GM19193 (cell line): ENCODE measurements around the gene ASF1A.

Experiments
- POLR2A ChIP-seq: IDR thresholded peaks from 4 replicates; pipeline ENCODE4 v1.6.1; 2011; ENCODE audit not compliant: insufficient read depth, insufficient read length; ENCODE audit errors: extremely low read depth

ASF1A gene

DNA sequence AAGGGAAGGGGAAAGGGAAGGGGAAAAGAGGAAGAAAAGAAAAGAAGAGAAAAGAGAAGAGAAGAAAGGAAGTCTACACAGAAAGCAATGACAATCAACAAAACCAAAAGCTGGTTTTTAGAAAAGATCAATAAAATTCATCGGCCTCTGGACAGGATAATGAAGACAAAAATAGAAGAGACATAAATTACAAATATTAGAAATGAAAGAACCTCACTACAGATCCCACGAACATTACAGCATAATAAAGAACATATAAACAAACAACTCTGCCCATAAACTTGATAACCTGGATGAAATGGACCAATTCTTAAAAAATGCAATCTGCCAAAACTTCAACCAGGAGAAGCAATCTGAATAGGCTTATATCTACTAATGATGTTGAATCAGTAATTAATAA lies 20.7 kb upstream of the ASF1A start:
- TF ChIP-seq POLR2A = no peak

DNA sequence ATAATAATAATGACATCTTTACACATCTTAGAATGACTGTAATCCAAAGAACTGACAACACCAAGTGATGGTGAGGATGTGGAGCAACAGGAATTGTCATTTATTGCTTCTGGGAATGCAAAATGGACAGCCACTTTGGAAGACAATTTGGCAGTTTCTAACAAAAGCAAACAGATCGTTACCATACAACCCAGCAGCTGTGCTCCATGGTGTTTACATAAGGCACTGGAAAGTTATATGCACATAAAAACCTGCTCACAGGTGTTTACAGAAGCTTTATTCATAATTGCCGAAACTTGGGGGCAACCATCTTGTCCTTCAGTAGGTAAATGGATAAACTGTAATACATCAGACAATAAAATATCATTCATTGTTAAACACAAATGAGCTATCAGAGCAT lies 18.3 kb upstream of the ASF1A start:
- no peak for TF ChIP-seq POLR2A

DNA sequence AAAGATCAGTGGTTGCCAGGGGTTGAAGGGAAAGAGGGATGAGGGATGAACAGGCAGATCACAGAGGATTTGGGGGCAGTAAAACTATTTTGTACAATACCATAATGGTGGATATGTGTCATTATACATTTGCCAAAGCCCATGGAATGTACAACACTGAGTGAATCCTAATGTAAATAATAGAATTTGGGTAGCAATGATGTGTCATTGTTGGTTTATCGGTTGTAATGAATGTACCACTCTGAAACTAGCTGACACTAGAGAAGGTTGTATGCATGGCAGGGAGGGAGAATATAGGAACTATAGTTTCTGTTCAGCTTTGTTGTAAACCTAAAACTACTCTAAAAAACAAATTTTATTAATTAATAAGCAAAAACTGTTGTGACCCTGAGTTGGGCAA lies 17.8 kb upstream of the ASF1A start:
- no peak for TF ChIP-seq POLR2A

DNA sequence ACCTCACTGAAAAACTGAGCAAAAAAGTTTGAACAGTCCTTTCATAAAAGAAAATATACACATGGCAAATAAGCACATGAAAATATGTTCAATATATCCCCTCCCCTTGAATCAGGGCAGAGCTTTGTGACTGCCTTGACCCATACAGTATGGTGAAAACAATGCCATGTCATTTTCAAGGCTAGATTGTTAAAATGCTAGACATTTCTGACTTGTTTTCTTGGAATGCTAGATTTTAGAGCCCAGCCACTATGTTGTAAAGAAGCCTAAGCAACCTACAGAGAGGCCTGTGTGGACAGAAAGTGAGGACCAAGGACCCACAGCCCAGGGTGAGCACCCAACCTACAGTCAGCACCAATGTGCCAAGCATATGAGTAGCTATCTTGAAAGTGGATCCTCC lies 17.1 kb upstream of the ASF1A start:
- no peak for TF ChIP-seq POLR2A

DNA sequence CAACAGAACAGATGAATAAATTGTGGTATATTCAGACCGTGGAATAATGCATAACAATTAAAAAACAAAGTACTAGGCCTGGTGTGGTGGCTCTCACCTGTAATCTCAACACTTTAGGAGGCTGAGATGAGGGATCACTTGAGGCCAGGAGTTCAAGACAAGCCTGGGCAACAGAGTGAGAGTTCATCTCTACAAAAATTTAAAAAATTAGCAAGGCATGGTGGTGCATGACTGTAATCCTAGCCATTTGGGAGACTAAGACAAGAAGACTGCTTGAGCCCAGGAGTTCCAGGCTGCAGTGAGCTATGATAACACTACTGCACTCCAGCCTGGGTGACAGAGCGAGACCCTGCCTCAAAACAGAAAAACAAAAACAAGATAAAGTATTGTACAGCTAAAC lies 16.1 kb upstream of the ASF1A start:
- no peak for TF ChIP-seq POLR2A

DNA sequence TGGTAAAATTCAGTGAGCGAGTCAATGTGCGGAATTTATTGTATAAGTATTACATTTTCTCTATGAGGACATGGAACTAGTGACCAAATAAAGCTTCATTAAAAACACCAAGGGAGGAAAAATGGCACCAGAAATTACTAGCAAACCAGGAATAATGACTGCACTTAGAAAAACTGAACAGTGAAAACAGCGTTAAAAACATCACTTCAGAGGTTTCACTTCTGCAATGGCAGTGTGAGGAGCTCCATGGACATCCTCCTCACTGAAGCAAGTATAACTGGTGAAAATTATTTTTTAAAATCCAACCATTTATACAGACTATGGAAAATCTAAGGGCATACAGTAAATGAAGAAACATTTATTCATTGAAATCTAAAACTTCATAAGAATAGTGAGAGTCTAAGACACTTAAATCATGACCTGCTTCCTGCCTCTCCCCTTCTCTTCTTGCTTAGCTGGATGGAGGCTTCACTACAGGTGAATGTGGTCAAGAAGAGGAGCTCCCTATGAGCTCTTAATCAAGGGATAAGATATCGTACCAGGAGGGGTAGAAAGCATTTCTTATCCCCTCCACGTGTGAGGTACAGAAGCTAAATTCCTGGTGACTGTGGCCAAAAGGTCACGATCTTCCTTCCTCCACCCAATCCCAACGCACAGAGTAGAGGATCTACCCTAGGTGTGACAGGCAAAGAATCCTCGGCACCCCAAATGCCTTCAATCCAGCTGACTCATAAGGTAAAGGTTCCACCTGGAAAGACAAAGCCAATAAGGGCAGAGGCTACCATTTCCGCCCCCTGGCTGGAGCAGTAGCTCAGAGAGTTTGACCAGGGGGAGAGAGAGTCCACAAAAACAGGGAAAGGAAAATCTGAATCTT lies 12.3 kb upstream of the ASF1A start:
- TF ChIP-seq POLR2A = no peak

DNA sequence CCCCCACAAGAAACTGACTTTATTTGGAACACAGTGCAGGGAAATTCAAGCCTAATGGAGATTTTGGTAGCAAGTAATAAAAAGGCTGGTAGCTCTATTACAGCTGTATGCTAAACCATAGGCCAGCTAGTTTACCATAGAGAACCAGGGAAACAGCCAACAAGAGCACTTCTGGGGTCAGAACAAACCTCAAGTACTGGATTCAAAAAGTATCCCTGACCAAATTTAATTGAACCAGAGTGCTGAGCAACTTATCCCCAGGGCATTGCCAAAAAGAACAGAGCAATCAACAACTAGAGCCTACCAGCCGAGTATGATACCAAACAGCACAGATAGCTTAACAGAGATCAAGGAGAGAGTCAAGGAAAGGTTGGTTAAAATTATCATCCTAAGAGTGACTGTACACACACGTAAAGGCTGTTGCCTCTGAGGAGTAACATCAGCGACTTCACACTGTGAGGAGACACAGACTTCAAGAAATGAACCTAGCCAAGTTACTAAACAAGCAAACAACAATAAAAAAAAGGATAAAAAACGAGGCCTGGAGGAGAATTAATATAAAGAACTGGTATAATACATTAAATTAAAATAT lies 11.5 kb upstream of the ASF1A start:
- TF ChIP-seq POLR2A = no peak

DNA sequence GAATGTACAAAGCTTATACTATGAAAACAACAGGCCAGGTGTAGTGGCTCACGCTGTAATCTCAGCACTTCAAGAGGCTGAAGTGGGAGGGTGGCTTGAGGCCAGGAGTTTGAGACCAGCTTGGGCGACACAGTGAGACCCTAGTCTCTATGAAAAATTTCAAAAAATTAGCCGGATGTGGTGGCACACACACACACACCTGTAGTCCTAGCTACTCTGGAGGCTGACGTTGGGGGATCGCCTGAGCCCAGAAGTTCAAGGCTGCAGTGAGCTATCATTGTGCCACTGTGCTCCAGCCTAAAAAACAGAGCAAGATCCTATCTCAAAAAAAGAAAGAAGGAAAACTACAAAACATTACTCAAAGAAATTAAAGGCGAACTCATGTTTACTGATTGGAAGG lies 7.3 kb upstream of the ASF1A start:
- no peak for TF ChIP-seq POLR2A

DNA sequence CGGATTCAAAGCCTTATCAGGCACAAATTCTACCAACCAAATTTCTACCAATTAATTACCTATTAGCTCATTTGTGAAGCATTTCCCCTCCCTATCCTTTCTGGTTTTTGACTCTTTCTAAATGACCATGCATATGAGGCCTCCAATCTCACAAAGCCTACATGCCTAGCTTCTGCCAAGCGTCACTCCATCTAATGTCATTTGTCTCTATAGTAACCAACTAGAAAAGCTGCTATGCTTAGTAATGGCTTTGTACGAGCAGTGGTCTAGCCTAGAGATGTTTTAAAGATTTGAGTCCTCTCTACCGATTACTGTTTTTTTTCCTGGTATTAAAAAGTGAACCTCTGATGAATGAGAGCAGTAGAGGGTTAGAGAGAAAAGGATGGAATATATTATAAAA lies 4.8 kb upstream of the ASF1A start:
- TF ChIP-seq POLR2A = no peak

DNA sequence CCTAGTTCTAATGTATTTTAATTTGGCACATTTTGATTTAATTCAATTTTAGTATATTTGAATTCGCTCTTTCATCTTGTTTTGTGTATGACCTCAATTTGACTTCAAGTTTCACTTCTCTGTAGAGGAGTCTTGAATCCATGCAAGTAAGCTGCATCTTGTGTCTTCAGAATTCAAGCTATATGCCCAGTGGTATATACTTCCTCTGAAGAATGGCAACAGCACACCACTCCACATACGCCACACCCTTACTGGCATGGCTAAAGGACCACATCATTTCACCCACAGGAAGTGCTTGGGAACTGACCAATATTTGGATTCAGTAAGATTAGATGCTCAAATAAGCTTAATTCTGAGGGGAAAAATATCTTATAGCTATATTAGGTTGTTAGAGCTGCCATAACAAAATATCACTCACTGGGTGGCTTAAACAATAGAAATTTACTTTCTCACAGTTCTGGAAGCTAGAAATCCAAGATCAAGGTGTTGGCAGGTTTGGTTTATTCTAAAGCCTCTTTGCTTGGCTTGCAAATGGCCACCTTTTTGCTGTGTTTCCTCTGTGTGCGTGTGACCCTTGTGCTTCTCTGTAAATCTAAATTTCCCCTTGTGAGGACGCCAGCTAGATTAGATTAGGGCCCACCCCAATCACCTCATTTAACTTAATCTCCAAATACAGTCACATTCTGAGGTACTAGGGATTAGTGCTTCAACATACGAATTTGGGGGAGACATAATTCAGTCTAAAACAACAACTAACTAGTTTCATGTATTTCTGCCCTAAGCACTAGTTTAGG lies 2.8 kb upstream of the ASF1A start:
- TF ChIP-seq POLR2A = no peak

DNA sequence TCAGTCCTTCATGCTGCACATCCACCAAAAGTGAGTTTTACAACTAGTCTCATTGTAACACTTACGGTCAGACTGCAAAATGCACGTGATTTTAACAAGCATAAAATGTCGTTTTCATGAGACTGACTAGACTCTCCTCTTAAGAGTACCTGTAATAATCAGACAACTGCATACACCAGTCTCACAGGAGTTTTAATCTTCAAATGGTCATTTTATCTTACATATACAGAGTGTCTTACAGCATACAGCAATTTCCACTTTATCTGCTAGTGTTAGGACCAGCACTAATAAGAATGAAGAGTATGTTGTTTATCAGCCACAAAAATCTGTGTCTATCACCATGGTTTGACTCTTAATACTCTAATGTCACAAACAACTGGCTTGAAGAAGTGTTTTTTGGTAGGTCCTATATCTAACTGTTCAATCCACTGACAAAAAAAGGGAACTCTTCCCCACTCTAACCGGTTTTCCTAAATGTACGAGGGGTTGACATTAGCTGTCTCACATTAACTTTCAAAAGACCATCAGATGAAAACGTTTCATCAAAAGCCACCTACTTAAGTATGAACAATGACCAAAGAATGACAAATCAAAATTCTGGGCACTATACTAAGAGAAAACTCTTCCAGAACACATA lies 1.5 kb upstream of the ASF1A start:
- no peak for TF ChIP-seq POLR2A

DNA sequence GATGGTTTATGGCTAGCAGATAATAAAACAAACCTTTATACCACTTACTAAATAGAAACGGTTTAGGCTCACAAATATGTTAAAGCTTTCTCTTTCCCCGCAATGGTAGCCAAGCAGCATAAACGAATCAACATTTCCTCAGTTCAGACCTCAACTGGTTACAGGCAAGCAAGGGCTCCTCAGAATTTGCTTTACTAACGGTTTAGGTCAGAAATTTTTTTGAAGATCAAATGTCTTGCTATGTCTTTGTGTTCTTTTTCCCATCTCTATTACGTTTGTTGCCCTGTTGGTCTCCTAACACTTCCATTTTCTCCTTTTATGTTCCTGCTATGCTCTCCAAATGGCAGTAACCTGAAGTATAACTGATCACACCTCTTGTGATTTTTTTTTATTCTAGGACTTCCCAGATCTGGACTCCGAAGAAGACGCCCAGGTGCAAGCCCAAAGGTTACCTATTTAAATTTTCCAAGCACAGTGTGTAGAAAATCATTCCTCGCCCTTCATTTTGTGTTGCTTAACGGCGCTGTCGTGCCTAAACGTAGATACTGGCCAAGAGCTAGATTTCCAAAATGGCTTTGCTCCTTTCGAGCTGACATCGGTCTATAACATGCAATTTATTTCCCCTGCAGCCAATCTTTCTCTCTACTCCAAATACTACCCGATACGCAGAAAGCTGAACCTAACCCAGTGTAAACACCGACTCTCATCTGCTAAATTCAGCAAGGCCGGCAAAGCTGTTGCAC lies 717 bp upstream of the ASF1A start:
- no peak for TF ChIP-seq POLR2A

DNA sequence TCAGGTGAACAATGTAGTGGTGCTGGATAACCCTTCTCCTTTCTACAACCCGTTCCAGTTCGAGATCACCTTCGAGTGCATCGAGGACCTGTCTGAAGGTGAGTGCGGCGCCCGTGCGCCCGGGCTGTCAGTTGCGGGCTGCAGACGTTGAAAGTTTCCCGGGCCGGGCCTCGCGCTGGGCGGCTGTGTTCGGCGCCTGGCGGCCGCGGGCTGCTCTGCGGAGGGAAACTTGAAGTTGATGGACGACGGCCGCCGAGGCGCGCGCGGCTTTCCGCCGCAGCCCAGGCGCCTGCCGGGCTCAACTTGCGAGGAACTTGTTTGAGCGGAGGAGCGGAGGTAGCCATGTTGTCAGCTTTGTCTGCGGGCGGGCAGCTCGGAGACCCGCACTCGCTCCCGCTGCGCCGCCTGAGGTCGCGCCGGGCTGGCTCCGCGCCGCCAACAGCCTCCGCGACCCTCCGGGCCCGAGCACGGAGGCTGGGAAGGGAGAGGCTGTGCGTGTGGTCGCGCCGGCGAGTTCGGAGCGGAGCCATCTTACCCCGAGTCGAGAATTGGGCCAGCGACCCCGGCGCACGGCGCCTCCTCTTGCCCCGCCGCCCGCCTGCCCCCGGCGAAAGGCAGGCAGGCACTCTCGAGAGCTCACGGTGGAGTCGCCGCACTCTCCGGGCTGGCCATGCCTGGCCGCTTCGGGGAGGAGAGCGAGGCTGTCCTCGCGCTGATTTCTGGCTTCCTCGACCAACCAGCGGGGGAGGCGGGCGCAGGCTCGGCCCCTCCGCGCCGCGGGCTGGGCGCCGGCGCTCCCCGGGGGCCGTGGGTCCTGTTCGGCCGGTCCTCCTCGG lies 691 bp downstream of the ASF1A start:
- TF ChIP-seq POLR2A = peak; percentile 82

DNA sequence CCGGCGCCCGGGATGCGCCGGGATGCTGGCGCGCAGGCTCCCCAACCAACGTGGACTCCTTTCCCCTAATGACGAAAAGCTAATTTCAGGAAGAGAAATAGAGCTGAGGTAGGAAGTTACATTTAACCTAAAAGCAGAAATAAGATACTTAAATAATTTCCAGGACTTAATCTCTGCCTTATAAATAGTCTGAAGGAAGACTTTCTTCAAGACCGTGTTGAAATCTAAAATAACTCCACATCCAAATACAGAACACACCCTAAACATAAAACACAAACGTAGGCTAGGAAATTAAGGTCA lies 1.3 kb downstream of the ASF1A start:
- no peak for TF ChIP-seq POLR2A
